T47D (cell line): Measurements from ENCODE around the gene DENND4C.
"Not testable (repeated sequence)": the region's sequence is repeated elsewhere in the genome, so short reads cannot be mapped to it uniquely, and the experiment has no call there.

Source experiments
- DNase-seq, 2 experiments: peaks; one replicate each; pipeline versions ENCODE4 v3.0.0 to v3.0.0-alpha.2; 2011 to 2012; ENCODE audit warnings: low read depth in 1 of 2, low spot score in 1 of 2
- JUND ChIP-seq: IDR thresholded peaks from 2 replicates; pipeline ENCODE4 v1.6.1; 2012; ENCODE audit warnings: low read depth
- in situ Hi-C: cut with HindIII; loops from 2 replicates; pipeline ENCODE4 v1.10.0; 2016; ENCODE audit warnings: low sequenced_read_pairs, low pct_unique_long_range_greater_than_20kb

DENND4C gene

GRCh38 chr9:19255112-19255511, 24.6 kb downstream of the DENND4C start:
- DNase-seq: no peak
- no peak for TF ChIP-seq JUND
- in situ Hi-C loops: no loop called here

GRCh38 chr9:19255821-19256220, 25.3 kb downstream of the DENND4C start:
- in situ Hi-C loops: no loop called here
- no peak for DNase-seq

GRCh38 chr9:19259665-19260255, 29.3 kb downstream of the DENND4C start:
- in situ Hi-C loops, DNase-seq: not testable (repeated sequence)

More at GRCh38 chr9:19255821-19256220, 25.3 kb downstream of the DENND4C start:
- no peak for TF ChIP-seq JUND

- DNase-seq, in situ Hi-C loops: not testable (repeated sequence)
These were observed 35.1 kb downstream of the DENND4C start for GRCh38 chr9:19265602-19266001.

- in situ Hi-C loops: not testable (repeated sequence)
- peak in 1 of 2 experiments; percentile 12 for DNase-seq
These were observed 36.4 kb downstream of the DENND4C start for GRCh38 chr9:19266778-19267384.

DNA sequence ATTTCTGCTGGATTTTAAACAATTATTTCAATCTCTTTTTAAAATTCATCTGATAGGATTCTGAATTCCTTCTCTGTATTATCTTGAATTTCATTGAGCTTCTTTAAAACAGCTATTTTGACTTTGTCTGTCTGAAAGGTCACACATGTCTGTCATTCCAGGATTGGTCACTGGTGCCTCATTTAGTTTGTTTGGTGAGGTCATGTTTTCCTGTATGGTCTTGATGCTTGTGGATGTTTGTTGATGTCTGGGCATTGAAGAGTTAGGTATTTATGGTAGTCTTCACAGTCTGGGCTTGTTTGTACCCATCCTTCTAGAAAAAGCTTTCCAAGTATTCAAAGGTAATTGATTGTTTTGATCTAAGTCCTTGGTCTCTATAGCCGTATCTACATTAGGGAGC, 39.1 kb downstream of the DENND4C start:
- TF ChIP-seq JUND: no peak

DNA sequence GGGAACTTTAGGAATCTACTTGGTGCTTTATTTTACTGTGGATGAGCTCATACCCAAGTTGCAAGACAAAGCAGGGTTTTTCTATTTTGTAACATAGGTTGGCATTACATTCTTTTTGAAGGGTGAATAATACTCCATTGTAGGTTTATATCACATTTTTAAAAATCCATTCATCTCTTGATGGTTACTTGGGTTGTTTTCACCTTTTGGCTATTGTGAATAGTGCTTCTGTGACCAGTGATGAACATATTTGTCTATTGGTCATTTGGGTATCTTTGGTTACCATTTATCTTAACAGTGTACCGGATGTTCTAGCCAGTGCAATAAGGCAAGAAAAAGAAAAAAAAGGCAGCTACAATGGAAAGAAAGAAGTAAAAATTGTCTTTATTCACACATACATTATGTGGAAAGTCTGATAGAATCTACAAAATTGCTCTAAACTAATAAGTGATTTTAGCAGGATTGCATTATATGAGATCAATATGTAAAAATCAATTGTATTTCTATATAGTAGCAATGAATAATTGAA, 40.0 kb downstream of the DENND4C start:
- in situ Hi-C loops: no loop called here
- DNase-seq: no peak
- TF ChIP-seq JUND: no peak

More for the DNA sequence above, 39.1 kb downstream of the DENND4C start:
- in situ Hi-C loops: no loop called here
- no peak for DNase-seq

DNA sequence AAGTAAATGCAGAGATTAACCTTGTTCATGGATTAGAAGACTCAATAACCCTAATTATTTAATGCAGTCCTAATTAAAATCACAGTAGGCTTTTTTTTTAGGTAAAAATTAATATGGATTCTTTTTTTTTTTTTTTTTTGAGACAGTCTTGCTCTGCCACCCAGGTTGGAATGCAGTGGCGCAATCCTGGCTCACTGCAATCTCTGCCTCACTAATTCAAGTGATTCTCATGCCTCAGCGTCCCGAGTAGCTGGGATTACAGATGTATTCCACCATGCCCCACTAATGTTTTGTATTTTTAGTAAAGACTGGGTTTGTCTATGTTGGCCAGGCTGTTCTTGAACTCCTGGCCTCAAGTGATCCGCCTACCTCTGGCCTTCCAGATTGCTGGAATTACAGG, 40.6 kb downstream of the DENND4C start:
- no peak for DNase-seq
- in situ Hi-C loops: no loop called here

DNA sequence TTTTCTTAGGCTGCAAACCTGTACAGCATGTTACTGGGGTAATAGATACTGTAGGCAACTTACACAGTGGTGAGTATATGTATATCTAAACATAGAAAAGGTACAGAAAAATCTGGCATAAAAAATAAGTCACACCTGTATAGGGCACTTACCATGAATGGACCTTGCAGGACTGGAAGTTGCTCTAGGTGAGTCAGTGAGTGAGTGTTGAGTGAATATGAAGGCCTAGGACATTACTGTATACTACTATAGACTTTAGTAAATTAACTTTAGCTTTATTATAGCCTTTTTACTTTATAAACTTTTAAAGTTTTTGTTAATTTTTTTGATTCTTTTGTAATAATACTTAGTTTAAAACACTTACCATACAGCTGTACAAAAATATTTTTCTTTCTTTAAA, 51.3 kb downstream of the DENND4C start:
- no peak for DNase-seq
- in situ Hi-C loops: no loop called here
- no peak for TF ChIP-seq JUND

More for the DNA sequence above, 40.6 kb downstream of the DENND4C start:
- TF ChIP-seq JUND: no peak

GRCh38 chr9:19283072-19283710, 52.7 kb downstream of the DENND4C start:
- DNase-seq: no peak
- in situ Hi-C loops: no loop called here
- TF ChIP-seq JUND: no peak

GRCh38 chr9:19284729-19285128, 54.2 kb downstream of the DENND4C start:
- DNase-seq: no peak
- TF ChIP-seq JUND: no peak
- in situ Hi-C loops: no loop called here

DNA sequence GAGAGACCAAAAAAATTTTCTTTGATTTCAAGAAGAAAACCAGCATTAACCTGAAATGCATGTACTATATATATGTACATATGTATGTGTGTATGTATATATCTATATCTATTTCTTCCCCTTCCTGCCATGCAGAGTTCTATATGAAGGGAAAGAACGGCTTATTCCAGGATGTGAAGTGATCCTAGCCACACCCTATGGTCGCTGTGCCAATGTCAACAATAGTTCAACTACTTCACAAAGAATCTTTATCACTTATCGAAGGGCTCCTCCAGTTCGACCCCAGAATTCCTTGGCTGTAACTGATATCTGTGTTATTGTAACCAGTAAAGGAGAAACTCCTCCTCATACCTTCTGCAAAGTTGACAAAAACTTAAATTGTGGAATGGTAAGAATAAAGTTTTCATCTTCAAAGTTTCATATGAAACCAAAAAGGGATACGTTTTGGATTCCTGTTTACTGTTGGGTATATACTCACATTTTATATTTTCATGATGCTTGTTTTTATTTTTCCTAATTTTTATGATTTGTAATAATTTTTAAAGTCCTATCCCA, 56.2 kb downstream of the DENND4C start:
- no peak for DNase-seq
- no peak for TF ChIP-seq JUND
- in situ Hi-C loops: no loop called here

GRCh38 chr9:19288081-19288480, 57.6 kb downstream of the DENND4C start:
- DNase-seq: no peak
- in situ Hi-C loops: no loop called here
- TF ChIP-seq JUND: no peak
